Measurements from ENCODE around the gene SIGLEC11.

SIGLEC11 gene

DNA sequence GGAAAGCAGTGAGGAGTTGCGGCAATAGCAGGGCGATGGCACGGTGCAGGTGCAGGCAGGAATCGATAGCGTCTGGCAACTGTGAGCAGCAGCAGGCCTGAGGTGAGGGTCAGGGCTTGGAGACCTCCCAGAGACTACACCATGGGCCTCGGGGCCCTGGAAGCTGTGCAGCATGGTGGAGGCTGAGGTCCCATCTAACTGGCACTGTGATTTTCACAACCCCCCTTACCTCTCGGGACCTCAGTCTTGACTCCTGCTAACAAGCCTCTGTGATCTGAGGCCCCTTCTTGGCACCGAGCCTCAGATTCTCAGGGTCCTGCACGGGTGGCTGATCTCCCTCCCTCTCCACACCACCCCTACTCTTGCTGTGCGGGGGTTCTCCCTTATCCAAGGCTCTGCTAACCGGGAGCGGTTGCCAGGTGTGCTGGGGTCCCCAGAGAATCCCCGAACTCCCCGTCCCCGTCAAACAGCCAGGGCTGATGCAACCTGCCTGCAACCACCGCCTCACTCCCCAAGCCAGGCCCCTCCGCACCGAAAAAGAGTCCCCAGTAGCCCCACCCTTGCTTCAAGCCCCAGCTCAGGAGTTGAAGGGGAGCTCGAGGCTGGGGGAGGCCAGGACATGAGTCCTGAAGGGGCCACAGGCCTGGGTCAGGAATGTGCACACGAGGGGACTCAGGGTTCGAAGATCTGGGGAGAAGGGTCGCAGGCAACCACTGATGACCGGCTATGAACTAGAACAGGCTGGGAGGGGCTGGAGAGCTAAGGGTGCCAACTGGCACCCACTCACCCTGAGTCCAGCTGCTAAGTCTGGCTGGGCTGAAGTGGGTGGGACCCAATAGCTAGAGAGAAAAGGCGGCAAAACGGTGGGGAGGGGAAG is 36.7 kb downstream of the SIGLEC11 start:
- TF ChIP-seq, protein P1, sequence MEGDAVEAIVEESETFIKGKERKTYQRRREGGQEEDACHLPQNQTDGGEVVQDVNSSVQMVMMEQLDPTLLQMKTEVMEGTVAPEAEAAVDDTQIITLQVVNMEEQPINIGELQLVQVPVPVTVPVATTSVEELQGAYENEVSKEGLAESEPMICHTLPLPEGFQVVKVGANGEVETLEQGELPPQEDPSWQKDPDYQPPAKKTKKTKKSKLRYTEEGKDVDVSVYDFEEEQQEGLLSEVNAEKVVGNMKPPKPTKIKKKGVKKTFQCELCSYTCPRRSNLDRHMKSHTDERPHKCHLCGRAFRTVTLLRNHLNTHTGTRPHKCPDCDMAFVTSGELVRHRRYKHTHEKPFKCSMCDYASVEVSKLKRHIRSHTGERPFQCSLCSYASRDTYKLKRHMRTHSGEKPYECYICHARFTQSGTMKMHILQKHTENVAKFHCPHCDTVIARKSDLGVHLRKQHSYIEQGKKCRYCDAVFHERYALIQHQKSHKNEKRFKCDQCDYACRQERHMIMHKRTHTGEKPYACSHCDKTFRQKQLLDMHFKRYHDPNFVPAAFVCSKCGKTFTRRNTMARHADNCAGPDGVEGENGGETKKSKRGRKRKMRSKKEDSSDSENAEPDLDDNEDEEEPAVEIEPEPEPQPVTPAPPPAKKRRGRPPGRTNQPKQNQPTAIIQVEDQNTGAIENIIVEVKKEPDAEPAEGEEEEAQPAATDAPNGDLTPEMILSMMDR (IDR thresholded peaks at IDR 0.05; ENCODE audit: borderline replicate concordance, insufficient read depth, low read depth, low read length), result no peak
- H3K4me3 ChIP-seq (ENCODE audit: low read depth, low read length), result no peak overlapping the region

DNA sequence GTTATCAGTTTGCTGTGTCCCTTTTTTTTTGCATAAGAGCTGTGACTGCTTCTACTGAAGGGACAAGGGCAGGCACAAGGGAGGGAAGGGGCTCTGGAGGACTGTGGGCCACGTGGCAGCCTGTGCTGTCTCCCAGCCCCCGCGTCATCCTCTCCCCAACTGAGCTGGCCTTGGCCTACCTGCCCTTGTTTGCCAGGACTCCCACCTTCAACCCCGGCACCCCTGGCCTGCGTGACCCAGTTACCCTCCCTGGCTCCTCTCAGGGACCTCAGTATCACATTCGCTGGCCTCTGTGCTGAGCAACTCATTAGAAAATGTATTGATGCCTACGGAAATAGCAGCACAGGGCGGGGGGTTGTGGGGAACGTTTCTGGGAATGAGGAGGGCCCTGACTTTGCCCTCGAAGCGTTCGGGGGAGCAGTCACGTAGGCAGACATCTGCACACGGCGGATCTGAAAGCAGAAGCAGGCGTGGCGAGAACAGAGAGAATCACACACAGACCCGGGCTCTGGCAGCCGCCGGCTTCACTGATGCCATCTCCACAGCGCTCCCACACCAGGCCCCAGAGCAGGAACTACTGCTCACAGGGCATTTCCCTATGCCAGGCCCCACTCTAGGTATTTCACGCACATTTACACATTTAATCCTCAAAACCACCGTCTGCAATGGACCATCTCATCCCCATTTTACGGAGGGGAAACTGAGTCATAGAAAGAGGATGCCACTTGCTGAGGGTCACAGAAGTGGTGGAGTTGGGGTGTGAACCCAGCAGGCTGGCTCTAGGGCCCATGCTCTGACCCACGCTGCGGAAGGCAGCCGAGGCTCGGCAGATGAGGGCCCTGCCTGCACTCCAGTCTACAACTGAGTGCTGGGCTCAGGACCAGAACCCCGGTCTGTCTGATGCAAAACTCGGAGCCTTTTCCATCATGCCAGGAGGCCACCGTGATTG is 37.6 kb downstream of the SIGLEC11 start:
- TF ChIP-seq, protein P1 (IDR thresholded peaks at IDR 0.05; ENCODE audit: borderline replicate concordance, insufficient read depth, low read depth, low read length), result no peak
- no peak overlapping the region for H3K4me3 ChIP-seq (ENCODE audit: low read depth, low read length)

DNA sequence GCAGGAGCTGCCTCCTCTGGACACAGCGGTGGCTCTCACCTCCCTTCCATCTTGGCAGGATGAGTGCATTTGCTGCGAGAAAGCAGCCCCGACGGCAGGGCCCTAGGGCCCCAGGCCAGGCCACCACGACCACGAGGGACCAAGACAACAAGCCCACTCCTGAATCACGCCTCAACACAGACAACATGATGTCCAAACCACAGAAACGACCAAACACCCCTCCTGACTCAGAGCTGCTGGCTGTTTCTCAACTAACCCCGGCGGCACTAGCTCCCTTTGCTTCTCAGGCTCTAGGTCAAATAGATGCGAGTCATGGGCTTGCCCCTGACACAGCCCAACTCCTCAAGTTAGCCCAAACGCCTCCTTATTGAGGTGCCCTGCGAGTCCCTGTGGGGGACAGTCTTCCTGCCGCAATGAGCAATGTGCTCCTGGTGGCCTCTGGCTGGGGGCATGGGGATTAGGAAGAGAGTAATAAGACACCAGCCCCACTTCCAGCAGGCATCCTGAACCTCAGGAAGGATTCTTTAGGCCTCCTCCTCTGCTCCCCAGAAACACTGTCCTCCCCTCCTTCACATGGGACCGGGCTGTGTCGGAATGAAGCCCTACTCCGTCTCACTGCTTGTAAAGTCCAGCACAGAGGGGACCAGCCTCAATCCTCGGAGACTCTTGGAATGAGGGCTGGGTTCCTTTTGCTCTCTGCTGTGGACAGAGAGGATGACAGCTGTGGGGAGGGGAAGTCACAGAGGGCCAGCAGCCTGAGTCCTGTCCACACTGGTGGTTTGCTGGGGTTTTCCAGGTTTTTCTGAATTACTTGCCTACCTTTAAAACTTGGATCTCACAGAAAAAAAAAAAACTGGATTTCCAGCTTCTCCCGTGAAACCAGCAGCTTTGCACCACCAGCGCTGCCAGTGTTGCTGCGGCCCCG is 38.8 kb downstream of the SIGLEC11 start:
- no peak overlapping the region for H3K4me3 ChIP-seq (ENCODE audit: low read depth, low read length)
- TF ChIP-seq, protein P1 (IDR thresholded peaks at IDR 0.05; ENCODE audit: borderline replicate concordance, insufficient read depth, low read depth, low read length), result no peak

DNA sequence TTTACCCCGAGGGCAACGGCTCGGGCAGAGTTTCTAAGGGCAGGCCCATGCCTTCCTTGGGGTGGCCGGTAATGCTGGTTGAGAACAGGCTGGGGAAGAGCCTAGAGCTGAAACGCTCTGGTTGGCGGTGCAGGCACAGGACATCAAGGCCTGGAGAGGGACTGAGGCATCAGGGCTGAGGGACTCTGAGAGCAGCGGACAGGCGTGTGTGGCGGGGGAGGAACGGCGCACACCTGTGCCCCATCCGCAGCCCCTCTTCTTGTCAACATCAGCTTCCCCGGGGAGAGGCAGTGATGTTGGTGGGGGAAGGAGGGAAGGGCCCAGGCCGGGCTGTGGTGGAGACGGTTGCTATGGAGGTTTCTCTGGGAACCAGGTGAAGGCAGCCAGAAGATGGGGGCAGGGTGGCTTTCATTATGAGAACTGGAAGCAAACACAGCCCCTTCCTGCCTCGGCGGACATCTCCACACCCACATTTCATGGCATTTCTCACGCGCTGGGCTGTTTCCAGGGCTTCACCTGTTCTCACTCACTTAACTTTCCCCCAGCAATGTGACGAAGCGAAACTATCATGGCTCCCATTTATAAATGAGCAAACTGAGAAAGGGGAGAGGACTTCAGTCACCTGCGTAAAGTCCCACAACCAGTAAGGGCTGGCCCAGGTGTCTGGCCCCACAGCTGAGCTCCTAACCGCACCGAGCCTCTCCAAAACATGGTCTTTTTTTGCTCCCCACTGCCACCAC is 40.2 kb downstream of the SIGLEC11 start:
- TF ChIP-seq, protein P1 (IDR thresholded peaks at IDR 0.05; ENCODE audit: borderline replicate concordance, insufficient read depth, low read depth, low read length), result no peak
- no peak overlapping the region for H3K4me3 ChIP-seq (ENCODE audit: low read depth, low read length)

DNA sequence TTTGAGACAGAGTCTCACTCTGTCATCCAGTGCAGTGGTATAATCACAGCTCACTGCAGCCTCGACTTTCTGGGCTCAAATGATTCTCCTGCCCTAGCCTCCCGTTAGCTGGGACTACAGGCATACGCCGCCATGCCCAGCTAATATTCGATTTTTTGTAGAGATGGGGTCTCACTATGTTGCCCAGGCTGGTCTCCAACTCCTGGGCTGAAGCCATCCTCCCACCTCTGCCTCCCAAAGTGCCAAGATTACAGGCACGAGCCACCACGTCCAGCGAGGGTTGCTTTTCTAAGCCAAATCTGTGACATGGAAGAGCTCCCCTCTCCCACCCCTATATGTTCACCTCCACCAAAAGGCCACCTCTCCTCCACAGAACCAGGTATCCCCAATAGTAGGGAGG is 42.9 kb downstream of the SIGLEC11 start:
- TF ChIP-seq, protein P1 (IDR thresholded peaks at IDR 0.05; ENCODE audit: borderline replicate concordance, insufficient read depth, low read depth, low read length), result no peak
- H3K4me3 ChIP-seq (ENCODE audit: low read depth, low read length), result no peak overlapping the region

Data from GM12875 (cell line).